Skeletal muscle tissue (tissue), 4 donors: Measurements from ENCODE around the gene PCDH12. TPM values are rescaled to one million over a fixed set of nuclear protein-coding genes. Genes with fewer than 3 reads are reported as not detected.

Source experiments
- H3K27ac ChIP-seq: one replicate; pipeline ENCODE4 v1.7.0; 2013; ENCODE audit warnings: mild to moderate bottlenecking, low read depth, low read length, inconsistent platforms
- H3K27me3 ChIP-seq, 3 donors: one replicate each; pipeline ENCODE4 v1.7.0; 2013; ENCODE audit warnings: low read length in 3 of 3; ENCODE audit not compliant: control insufficient read depth in 3 of 3, insufficient read depth in 3 of 3
- H3K36me3 ChIP-seq, 3 donors: one replicate each; pipeline ENCODE4 v1.7.0; 2013; ENCODE audit warnings: low read length in 3 of 3; ENCODE audit not compliant: control insufficient read depth in 3 of 3, insufficient read depth in 3 of 3
- H3K4me1 ChIP-seq, 3 donors: one replicate each; pipeline ENCODE4 v1.7.0; 2013; ENCODE audit warnings: low read length in 3 of 3, mild to moderate bottlenecking in 3 of 3; ENCODE audit not compliant: control insufficient read depth in 3 of 3, insufficient read depth in 3 of 3
- H3K4me3 ChIP-seq, 3 donors: one replicate each; pipeline ENCODE4 v1.7.0; 2013; ENCODE audit warnings: low read length in 3 of 3
- H3K9ac ChIP-seq, 3 donors: one replicate each; pipeline ENCODE4 v1.7.0; 2013; ENCODE audit warnings: low read length in 3 of 3, mild to moderate bottlenecking in 3 of 3, moderate library complexity in 2 of 3, low read depth in 1 of 3
- H3K9me3 ChIP-seq, 3 donors: one replicate each; pipeline ENCODE4 v1.7.0; 2013; ENCODE audit warnings: low read length in 3 of 3; ENCODE audit not compliant: control insufficient read depth in 3 of 3
- total RNA-seq: library from RNA; depleted of rRNA; stranded (reverse); fragments of >200 nt; gene quantifications from one replicate; pipeline ENCODE4 v1.2.3, GENCODE V29; 2014
- donor health status: Osteomylitis.

The PCDH12 gene
- total RNA-seq, 1 donor from 2014 or later = 12.0 TPM

DNA sequence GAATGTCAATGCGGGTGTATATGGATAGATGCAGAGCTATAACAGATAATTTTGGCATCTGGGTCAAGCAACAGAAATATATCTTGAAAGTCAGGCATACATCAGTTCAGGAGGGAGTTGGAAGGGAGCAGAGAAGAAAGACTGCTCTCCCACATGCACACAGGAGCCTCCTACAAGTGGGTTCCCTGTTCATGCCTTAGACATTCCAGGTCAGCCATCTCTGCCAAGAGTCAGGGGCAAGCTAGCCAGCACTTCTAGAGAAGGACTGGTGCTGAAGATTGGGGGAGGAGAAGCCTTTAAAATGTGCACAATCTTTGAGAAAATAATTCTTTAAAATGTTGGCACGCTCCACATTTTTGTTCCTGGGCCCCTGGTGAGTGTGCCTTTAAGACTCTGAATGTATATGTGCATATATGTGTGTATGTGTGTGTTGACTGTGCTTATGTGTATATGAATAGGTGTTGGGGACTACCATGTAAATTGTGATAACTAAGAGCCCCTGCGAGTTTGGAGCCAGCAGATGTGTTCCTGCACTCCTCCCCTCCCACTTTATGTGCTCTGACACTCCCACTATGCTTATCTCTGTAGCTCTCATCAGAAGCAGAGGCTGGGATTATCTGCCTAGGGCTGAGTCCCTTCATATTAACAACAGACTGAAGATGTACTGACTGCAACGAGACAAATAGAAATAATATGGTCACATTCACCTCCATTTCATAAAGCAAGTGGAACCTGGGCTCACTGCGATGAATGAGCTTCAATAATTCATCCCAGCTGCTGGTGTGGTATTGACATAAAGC is 55.8 kb downstream of the PCDH12 start:
- no peak overlapping the region for H3K27ac ChIP-seq

DNA sequence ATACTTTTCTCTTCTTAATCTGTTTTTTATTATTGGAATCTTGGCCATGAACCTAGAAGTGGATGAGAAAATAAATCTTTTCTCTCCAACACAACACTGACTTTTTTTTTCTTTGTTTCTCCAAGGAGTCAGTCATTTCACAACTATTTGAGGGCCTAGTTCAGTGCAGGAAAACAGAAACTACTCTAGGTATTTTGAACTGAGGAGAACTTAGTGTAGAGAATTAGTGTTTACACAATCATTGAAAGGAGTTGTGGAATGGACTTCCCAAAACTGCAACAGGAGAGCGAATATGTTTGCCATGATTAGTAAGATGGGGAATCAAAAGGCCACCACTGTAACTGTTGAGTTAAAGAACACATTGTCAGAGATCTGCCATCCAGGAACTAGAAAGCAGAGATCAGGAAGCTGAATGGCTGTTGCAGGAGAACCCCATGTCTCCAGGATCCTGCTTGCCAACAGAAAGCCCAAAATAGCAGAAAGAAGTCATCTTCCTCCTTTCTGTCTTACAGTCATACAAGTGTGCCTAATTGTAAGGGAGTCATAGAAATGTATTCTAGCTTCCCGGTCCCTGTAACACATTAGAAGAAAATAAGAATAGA is 59.5 kb downstream of the PCDH12 start:
- Histone ChIP-seq H3K4me3 (no peak overlapping the region), H3K9ac (no peak overlapping the region)

More for the DNA sequence above, 55.8 kb downstream of the PCDH12 start:
- Histone ChIP-seq H3K4me3 (no peak overlapping the region), H3K4me1 (no peaks in the 10 kb centered on the region), H3K9me3 (no peaks in the 10 kb centered on the region), H3K36me3 (no peaks in the 10 kb centered on the region), H3K27me3 (no peaks in the 10 kb centered on the region), H3K9ac (no peak overlapping the region)

DNA sequence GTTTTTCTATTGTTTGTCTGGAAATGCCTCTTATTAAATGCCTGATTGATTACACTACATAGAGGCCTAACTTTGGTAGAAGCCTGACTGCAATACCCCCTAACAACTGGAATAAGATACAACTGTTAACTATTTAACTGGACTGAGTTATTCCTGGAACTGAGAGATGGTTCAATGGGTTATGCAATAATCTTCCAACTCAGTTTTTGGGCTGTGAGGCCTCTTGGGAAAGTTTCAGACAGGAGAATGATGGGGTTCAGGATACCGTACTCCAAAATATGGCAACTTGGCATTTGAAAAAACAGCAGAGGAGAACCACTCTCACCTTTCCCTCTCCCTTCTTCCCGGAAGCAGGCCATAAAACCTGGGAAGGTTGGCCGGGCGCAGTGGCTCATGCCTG is 60.6 kb downstream of the PCDH12 start:
- H3K9ac ChIP-seq = no peak overlapping the region
- H3K27me3 ChIP-seq = no peaks in the 10 kb centered on the region
- H3K27ac ChIP-seq = no peak overlapping the region
- H3K4me1 ChIP-seq = no peaks in the 10 kb centered on the region
- no peaks in the 10 kb centered on the region for H3K36me3 ChIP-seq
- H3K9me3 ChIP-seq = no peaks in the 10 kb centered on the region
- no peak overlapping the region for H3K4me3 ChIP-seq

More for the DNA sequence above, 59.5 kb downstream of the PCDH12 start:
- Histone ChIP-seq H3K4me1 (no peaks in the 10 kb centered on the region), H3K36me3 (no peaks in the 10 kb centered on the region), H3K27ac (no peak overlapping the region), H3K27me3 (no peaks in the 10 kb centered on the region), H3K9me3 (no peaks in the 10 kb centered on the region)

Other genes with a start within 250 kb of the PCDH12 start
- gene PCDH1, start 79.8 kb downstream of the PCDH12 start, total RNA-seq = 20.9 TPM
- 42.3 TPM for gene DELE1, start 34.3 kb downstream of the PCDH12 start, total RNA-seq
- 44.4 TPM for gene RNF14, start 10.9 kb upstream of the PCDH12 start, total RNA-seq
- 25.1 TPM for gene GNPDA1, start 54.8 kb upstream of the PCDH12 start, total RNA-seq
- 43.3 TPM for gene NDFIP1, start 150.6 kb upstream of the PCDH12 start, total RNA-seq